IPS-NIHi11 (cell line): ENCODE data around the gene GSK3B.
"Not testable (repeated sequence)": the region's sequence is repeated elsewhere in the genome, so short reads cannot be mapped to it uniquely, and the experiment has no call there.

ENCODE experiments used
- DNase-seq: peaks from one replicate; pipeline ENCODE4 v3.0.0; 2012; ENCODE audit warnings: mixed read lengths, low spot score

GSK3B gene

DNA sequence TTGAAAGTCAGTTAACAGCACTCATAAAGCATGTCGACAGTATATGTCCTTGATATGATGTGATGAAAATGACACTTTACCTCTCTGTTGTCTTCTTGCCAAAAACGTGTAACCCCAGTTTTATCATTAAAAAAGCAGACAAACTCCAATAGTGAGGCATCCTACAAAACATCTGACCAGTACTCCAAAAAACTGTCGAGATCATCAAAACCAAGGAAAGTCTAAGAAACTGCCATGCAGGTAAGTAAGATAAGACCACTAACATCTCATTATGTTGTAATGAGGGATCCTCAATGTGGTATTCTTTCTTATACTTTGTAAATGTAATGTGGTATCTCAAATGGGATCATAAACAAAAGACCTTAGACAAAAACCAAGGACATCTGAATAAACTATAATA is 160.0 kb downstream of the GSK3B start:
- DNase-seq: no peak

DNA sequence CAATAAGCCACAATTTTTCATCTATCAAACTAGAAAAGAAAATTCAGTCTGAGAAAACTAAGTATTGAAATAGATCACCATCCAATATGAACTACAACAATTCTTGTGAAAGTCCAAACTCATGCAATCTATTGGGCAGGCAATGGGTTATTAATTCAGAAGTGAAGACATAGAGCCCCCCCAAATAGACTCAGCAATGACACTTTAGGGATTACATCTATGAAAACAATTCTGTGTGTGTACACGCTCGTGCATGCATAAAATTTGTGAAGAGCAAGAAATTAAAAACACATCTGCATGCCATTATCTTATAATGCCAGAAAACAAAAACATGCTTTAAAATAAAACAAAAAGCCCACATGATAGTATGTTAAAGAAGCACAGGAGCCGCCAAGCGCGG is 161.0 kb downstream of the GSK3B start:
- no peak for DNase-seq

DNA sequence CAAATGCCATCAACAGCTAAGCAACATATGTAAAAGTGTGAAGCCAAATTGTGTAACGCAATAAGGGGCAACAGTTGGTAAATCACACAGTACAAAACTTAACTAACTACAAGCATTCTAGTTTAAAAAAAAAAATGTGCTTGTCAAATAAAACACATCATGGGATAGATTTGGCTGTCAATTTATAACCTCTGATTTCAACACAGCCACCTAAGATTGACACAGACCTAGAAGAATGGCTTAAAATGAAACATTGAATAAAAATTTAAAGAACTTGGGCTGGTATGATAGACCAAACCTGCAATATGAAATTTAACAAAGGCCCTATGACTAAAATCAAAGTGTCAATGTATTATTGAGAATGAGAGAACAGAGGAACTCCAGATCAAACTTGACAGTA is 164.0 kb downstream of the GSK3B start:
- no peak for DNase-seq

DNA sequence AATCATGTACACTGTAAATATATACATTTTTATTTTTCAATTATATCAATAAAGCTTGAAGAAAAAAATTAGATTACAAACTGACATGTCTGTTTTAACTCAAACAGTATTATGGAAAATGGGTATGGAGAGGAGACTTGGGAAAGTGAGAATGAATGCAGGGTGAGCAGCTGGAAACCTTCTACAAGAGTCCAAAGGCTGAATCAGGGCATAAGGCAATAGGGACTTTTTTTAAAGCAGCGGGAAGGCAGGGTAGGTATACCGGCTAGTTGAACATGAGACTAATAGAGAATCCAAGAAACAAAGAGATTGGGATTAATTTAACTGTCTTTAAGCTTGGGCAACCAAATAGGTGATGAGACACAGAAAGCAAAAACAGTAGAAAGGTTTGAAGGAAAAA is 167.1 kb downstream of the GSK3B start:
- DNase-seq: no peak

DNA sequence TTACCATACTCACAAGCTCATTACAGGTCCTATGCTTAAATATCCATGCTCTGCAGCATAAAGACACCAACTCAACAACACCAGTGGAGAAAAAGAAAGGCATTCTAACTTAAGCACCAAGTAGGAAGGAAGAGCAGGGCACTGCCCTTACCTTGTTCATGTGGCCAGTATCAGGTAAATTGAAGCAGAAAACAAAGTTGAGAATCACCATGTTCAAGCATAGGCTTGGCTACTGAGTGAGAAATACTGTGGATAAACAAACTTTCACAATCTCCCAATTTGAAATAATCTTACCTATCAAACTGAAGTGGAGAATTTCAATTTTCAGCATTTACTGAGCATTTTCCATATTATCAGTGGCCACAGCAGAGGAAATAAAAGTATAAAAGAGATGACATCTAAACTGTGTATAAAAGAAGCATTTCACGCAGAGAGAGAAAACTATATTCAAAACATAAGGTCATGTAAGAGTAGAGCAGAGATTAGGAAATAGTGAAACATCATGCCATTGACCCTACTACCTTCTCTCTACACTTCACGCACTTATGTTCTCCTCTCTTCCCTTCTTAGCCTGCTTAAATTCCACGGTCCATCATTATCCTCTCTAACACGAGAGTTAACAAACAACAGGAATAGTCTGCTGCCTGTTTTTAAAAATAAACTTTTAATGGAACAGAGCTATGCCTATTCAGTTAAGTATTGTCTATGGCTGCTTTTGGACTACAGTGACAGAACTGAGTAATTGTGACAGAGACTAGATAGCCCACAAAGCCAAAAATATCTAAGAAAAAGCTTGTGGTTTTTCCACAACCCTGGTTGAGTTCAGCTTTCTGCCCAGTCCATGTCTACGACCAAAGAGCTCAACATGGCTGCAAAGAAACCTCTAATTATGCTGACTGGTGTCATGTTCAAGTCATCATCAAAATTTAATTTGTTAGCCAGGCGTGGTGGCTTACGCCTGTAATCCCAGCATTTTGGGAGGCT is 169.8 kb downstream of the GSK3B start:
- DNase-seq: no peak

DNA sequence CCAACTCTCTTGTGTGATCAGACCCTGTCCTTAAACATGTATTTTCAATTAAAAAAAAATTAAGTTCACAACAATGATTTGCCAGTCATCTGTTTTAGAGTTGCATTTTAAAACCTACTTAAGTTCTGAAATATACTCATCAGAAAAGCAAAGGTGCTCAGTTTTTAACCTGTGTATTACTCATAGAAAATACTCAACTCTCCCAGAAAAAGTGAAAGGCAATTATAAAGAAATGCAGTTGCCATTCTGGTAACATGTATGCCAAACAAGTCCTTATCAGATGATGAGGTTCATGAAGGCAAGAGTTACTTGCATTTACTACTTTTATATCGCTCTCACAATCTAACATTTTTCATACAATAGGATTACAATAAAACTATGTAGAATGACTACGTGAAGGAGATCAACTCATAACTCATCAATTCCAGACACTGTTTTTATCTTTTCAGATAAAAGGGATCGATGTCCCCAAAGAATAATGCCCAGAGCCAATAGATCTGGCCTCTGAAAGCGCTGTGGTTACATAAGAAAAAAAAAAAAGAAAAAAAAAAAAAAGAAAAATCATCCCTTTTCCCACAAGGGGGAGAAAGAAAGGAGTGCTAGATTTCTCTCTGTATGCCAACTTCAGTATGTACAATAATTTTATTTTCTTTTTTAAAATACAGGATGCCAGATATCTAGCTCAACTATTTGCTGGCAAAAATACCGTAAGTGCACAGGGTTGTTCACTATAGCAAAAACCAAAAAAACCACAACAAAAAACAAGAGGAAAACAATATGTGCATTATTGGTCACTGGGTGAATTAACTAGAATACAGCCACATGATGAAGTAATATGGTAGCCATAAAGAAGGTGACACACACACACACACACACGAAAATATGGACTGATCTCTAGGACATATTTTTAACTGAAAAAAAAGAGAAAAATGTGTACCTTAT is 175.0 kb downstream of the GSK3B start:
- no peak for DNase-seq

DNA sequence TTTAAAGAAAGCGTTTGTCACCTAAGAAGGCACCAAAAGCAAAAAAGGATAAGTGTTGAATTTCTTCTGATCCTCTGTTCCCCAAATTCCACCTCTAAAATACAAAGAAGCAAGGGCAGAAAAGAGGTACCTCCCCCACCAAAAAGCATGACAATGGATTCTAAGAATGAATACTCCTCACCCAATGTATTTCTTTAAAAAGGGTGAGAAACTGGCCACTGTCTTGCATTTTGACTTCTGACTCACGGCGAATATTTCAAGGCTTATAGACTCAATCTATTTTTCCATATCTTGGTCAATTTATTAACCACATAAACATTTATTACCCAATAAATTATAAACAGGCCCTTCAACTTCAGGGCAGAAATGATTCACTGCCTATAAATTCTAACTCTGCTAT is 181.2 kb downstream of the GSK3B start:
- DNase-seq: peak; percentile 14

DNA sequence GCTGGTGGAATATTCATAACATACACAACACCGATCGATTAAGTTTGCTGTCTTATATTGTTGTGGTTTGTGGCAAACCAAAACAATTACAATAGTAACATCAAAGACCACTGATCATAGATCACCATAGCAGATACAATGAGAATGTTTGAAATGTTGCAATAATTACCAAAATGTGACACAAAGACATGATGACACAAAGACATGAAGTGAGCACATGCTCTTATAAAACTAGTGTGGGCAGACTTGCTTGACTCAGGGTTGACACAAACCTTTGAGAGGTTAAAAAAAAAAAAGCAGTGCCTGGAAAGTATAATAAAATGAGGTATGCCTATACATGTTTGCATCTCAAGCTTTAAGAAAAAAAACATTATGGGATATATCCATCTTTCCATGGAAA is 182.0 kb downstream of the GSK3B start:
- DNase-seq: no peak

DNA sequence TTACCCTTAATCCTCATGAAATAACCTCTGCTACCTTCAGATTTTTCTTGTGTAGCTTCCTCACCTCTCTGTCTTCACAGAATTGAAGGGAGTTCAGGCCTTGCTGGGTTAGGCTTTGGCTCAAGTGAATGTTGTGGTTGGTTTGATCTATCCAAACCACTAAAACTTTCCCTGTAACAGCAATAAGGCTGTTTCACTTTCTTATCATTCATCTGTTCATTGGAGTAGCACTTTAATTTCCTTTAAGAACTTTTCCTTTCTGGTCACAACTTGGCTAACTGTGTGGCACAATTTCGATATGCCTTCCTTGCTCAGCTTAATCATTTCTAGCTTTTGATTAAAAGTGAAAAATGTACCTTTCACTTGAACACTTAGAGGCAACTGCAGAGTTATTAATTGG is 182.5 kb downstream of the GSK3B start:
- DNase-seq: no peak

DNA sequence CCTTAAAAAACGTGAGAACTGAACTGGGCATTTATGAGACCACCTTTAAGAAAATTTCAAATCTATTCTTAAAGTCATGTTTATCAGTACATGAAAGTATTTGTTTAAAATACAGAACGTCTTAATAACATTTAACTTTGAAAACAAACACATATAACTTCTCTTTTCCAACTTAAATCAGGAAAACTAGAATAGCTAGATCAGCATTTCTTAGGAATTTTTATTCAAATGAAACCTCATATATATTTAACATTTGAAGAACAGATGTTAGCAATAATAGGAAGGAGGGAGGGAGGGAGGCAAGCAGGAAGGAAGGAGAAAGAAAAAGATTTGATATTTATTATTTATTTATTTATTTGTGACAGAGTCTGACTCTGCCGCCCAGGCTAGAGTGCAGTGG is 192.2 kb downstream of the GSK3B start:
- no peak for DNase-seq

DNA sequence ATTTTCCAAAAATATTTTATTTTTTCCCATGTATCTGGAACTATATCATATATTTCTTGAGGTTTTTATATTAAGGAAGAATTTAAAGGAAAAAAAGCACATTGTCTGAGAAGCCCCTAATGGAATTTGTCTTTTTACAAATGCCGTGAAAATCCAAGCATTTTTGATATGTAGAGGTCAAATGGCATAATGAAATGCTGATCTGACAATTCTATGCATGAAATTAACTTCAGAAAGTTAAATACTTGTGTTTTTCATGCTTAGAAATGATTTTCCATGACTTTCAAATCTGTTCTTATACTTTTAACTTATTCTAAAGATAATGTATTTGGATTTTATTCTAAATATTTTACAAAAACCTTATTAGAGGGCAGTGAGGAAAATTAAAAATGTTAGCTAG is 193.1 kb downstream of the GSK3B start:
- DNase-seq: no peak

DNA sequence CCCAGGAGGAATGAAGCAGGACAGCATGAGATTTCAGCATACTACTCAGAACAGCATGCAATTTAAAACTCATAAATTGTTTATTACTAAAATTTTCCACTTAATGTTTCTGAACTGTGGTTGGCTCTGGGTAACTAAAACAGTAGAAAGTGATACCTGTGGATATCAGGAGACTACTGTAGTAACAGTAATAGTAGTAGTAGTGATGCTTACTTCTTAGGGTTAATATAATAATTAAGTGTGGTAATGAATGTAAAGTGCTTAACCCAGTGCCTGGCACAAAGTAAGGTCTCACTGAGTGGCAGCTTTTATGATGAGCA is 195.1 kb downstream of the GSK3B start:
- no peak for DNase-seq

DNA sequence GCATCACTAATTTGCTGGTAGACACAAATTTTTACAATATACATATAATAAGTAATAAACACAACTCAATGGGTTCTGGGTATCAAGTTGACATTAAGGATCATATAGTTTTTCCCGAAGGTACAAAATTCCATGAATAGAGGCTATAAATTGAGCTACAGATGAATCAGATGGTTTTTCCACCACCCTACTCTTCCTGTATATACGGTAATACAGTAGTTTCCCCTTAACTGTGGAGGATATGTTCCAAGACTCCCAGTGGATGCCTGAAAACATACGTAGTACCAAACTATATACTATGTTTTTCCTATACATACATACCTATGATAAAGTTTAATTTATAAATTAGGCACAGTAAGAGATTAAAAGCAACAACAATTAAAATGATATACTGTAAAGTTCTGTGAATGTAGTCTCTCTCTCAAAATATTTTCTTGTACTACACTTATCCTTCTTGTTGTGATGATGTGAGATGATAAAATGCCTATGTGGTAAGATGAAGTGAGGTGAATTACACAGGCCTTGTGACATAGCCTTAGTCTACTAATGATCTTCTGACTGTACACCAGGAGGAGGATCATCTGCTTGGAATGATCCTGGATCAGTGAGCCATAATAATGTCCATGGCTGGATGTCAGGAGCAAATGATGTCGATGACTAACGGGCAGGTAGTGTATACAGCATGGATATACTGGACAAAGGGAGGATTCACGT is 195.6 kb downstream of the GSK3B start:
- DNase-seq: no peak

DNA sequence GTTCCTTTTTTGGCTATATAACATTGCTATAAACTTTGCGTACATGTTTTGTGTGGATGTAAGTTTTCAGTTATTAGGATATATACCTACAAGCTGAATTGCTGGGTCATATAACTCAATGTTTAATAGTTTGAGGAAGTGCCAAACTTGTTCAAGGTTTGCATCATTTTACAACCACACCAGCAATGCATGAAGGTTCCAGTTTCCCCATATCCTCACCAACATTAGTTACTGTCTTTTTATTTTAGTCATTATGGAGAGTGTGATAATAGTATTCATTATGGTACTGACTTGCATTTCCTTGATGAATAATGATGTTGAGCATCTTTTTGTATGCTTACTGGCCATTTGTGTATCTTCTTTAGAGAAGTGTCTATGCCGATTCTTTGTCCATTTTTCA is 200.1 kb downstream of the GSK3B start:
- DNase-seq: no peak

DNA sequence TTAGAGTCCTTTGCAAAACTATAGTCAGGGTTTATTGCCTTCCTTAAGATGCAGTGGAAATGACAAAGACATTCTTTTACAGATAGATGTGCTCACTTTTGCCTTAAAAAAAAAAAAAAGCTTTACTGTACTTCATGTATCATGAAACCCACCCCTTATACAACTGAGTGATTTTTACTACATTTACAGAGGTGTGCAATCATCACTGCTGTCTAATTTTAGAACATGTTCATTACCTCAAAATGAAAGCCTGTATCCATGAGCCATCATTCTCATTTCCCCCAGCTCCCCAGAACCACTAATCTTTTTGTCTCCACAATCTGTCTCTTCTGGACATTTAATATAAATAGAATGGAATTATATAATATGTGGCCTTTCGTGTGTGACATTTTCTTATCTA is 200.5 kb downstream of the GSK3B start:
- DNase-seq: no peak

DNA sequence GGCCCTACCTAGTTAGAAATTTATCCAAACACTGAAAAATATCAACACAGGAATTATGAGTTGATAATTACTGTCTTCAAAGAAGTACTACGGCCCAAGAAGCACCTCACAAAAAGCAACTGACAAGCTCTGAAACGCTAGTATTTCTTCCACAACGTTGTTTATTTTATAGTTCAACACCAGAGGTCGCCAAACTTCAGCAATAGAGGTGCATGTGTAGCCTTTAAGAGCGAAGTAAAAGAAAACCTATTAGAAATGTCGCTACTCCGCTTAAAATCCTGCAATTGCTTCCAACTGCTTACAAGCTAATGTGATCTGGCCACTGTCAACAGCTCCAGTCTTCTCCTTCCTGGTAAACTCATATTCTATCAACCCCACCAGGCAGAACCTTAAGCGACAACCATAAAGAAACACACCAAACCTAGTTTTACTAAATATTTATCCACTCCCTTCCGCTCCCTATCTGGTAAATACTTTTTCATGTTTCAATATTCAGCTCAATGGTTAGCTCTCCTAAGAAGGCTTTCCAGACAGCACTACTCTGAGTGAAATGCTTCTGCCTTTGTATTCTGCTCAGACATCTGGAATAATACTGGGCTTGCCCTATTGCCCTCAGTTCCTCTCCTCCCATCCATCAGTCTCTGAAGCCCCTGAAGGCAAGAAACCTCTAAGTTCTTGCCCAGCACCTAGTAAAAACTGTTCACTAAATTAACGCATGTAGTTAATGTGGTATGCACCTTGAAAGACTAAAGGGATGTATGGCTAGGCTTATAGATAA is 202.1 kb downstream of the GSK3B start:
- peak; percentile 34 for DNase-seq

DNA sequence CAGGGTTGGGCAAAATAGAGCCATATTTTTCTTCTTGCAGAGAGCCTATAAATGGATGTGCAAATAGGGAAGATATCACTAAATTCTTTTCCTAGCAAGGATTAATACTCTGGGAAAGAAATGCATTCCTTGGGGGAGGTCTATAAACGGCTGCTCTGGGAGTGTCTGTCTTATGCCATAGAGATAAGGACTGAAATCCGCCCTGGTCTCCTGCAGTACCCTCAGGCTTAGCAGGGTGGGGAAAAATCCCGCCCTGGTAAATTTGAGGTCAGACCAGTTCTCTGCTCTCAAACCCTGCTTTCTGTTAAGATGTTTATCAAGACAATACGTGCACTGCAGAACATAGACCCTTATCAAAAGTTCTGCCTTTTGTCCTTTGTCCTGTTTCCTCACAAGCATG is 205.6 kb downstream of the GSK3B start:
- not testable (repeated sequence) for DNase-seq

DNA sequence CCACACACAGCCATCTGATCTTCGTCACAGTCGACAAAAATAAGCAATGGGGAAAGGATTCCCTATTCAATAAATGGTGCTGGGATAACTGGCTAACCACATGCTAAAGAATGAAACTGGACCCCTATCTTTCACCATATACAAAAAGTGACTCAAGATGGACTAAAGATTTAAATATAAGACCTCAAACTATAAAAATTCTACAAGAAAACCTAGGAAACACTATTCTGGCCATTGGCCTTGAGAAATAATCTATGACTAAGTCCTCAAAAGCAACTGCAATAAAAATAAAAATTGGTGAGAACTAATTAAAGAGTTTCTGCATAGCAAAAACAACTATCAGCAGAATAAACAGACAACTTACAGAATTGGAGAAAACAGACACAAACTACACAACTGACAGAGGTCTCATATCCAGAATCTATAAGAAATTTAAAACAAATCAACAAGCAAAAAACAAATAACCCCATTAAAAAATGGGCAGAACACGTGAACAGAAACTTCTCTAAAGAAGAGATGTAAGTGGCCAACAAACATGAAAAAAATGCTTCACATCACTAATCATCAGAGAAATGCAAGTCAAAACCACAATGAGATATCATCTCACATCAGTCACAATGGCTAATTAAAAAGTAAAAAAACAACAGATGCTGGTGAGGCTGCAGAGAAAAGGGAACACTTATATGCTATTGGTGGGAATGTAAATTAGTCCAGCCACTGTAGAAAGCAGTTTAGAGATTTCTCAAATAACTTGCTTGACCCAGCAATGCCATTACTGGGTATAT is 208.3 kb downstream of the GSK3B start:
- DNase-seq: no peak

DNA sequence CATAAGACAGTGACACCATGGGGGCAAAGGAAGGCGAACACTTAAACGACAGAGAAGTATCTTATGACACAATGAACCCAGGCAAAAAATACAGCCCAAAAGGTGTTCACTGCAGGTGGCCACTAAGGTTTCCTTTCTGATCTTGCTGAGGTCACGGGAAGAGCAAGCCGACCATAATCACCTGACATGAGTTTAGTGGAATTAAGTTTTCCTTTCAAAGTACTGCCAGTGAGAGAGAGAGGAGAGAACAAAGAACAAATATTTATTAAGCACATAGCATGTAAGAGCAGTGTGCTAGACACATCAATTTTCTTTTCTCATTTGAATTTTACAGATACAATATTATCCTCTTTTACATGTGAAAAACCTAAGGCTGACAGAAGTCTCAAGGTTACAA is 210.1 kb downstream of the GSK3B start:
- DNase-seq: no peak

DNA sequence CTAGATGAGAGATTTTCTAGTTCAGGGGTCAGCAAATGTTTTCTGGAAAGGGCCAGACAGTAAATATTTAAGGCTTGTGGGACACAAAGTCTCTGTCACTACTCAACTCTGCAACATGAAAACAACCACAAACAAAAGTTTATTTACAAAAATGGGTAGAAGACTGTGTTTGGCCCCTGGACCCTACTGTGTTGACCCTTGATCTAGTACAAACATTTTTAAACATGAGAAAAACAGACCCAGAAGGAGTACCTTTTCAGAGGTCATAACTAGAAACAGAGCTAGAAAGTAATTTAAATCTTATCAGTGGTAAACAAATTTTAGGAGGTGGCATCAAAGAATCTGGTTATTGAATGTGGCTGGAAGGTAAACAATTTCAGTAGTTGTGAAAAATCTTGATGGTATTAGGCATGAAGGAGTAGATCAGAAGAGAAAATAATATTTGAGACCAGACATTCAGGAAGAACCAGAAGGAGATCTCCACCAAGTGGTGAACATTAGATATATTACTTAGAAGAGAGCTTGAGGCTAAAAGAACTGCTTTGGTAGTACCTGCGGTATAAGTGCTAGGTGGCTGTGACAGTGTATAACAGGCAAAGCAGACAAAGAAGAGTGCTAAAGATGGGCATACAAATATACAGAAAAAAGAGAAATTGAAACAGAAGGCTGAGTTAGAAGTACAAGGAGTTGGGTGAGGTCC is 210.6 kb downstream of the GSK3B start:
- DNase-seq: no peak
